ENCODE measurements around the gene ERG28. TPM values are rescaled to one million over a fixed set of nuclear protein-coding genes. Genes with fewer than 3 reads are reported as not detected.
"Not testable (repeated sequence)": the region's sequence is repeated elsewhere in the genome, so short reads cannot be mapped to it uniquely, and the experiment has no call there.

Gene ERG28
- total RNA-seq, 1 experiment from 2014 or later = 18.4 TPM

DNA sequence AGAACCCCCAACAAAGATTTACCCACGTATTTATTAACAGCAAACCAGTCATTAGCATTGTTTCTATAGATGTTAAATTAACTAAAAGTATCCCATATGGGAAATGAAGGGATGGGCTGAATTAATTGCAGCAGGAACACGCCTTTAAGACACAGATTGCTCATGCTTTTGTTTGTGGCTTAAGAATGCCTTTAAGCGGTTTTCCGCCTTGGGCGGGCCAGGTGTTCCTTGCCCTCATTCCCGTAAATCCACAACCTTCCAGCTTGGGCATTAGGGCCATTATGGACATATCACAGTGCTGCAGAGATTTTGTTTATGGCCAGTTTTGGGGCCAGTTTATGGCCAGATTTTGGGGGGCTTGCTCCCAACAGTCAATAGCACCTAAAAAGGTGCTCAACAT, 59.6 kb downstream of the ERG28 start:
- H3K79me2 ChIP-seq (ENCODE audit: insufficient read depth, low read length); H3K9me3 ChIP-seq (ENCODE audit: control insufficient read depth in 1 of 2, insufficient read depth in 1 of 2, low read depth in 1 of 2, low read length in 2 of 2); DNase-seq (ENCODE audit: low read depth, low spot score); CTCF ChIA-PET; POLR2A ChIA-PET; RAD21 ChIA-PET (ENCODE audit: low non-redundant PET in 1 of 2, low total read pairs in 2 of 2, uncharacterized antibody in 2 of 2, unreplicated experiment in 2 of 2); H3K27ac ChIP-seq (ENCODE audit: low read depth, low read length); H2AFZ ChIP-seq (ENCODE audit: low read depth, low read length, poor library complexity, severe bottlenecking); ATAC-seq; H3K4me1 ChIP-seq (ENCODE audit: control insufficient read depth in 1 of 2, insufficient read depth in 2 of 2, low read length in 2 of 2); intact Hi-C loops (cut with micrococcal nuclease); H3K9me2 ChIP-seq (ENCODE audit: insufficient read depth); H3K4me3 ChIP-seq (replicated peaks in 1 of 2; ENCODE audit: low read depth in 1 of 2, low read length in 2 of 2); H3K9ac ChIP-seq (ENCODE audit: low read length); H4K20me1 ChIP-seq (ENCODE audit: insufficient read depth); BruUV-seq (replicated peaks); H3K27me3 ChIP-seq (ENCODE audit: insufficient read depth, low read length); H3K36me3 ChIP-seq (ENCODE audit: control insufficient read depth in 1 of 2, insufficient read depth in 2 of 2, low read length in 2 of 2); H3K4me2 ChIP-seq (ENCODE audit: low read length): not testable (repeated sequence)

- H4K20me1 ChIP-seq (ENCODE audit: insufficient read depth); ATAC-seq; H3K36me3 ChIP-seq (ENCODE audit: control insufficient read depth in 1 of 2, insufficient read depth in 2 of 2, low read length in 2 of 2); RAD21 ChIA-PET (ENCODE audit: low non-redundant PET in 1 of 2, low total read pairs in 2 of 2, uncharacterized antibody in 2 of 2, unreplicated experiment in 2 of 2); H3K27me3 ChIP-seq (ENCODE audit: insufficient read depth, low read length); H2AFZ ChIP-seq (ENCODE audit: low read depth, low read length, poor library complexity, severe bottlenecking); H3K4me1 ChIP-seq (ENCODE audit: control insufficient read depth in 1 of 2, insufficient read depth in 2 of 2, low read length in 2 of 2); BruUV-seq (replicated peaks); H3K27ac ChIP-seq (ENCODE audit: low read depth, low read length); H3K79me2 ChIP-seq (ENCODE audit: insufficient read depth, low read length); H3K4me3 ChIP-seq (replicated peaks in 1 of 2; ENCODE audit: low read depth in 1 of 2, low read length in 2 of 2); H3K4me2 ChIP-seq (ENCODE audit: low read length); H3K9me2 ChIP-seq (ENCODE audit: insufficient read depth); DNase-seq (ENCODE audit: low read depth, low spot score); H3K9me3 ChIP-seq (ENCODE audit: control insufficient read depth in 1 of 2, insufficient read depth in 1 of 2, low read depth in 1 of 2, low read length in 2 of 2); intact Hi-C loops (cut with micrococcal nuclease); H3K9ac ChIP-seq (ENCODE audit: low read length); CTCF ChIA-PET; POLR2A ChIA-PET: not testable (repeated sequence)
Observed at GRCh38 chr14:75600100-75600499, 60.6 kb downstream of the ERG28 start.

Other genes with a start within 250 kb of the ERG28 start
- gene JDP2, start 232.9 kb downstream of the ERG28 start, total RNA-seq (2021; ENCODE audit: unreplicated experiment) = 25.4 TPM
- gene BATF, start 138.4 kb downstream of the ERG28 start, total RNA-seq (2021; ENCODE audit: unreplicated experiment) = 0.69 TPM
- 0.84 TPM for gene FLVCR2, start 82.3 kb downstream of the ERG28 start, total RNA-seq (2021; ENCODE audit: unreplicated experiment)
- gene TTLL5, start 370 bp upstream of the ERG28 start, total RNA-seq (2021; ENCODE audit: unreplicated experiment) = 26.2 TPM